IPS-NIHi11 (cell line): ENCODE results near the gene ZBTB7C.

Source experiments
- DNase-seq: peaks from one replicate; pipeline ENCODE4 v3.0.0; 2012; ENCODE audit warnings: mixed read lengths, low spot score

The ZBTB7C gene

GRCh38 chr18:48418539-48419276, 9.5 kb upstream of the ZBTB7C start:
- no peak for DNase-seq

GRCh38 chr18:48417985-48418384, 8.8 kb upstream of the ZBTB7C start:
- DNase-seq = no peak

- DNase-seq = no peak
Observed at GRCh38 chr18:48413342-48413741, 4.2 kb upstream of the ZBTB7C start.

GRCh38 chr18:48412339-48412929, 3.3 kb upstream of the ZBTB7C start:
- DNase-seq = peak; percentile 62

- DNase-seq = peak; percentile 94
Observed at GRCh38 chr18:48410095-48410920, 1.1 kb upstream of the ZBTB7C start.

GRCh38 chr18:48409591-48410094, 460 bp upstream of the ZBTB7C start:
- peak; percentile 43 for DNase-seq

GRCh38 chr18:48408111-48408726, 964 bp downstream of the ZBTB7C start:
- DNase-seq = no peak

GRCh38 chr18:48407358-48407757, 1.8 kb downstream of the ZBTB7C start:
- DNase-seq = no peak

GRCh38 chr18:48405978-48406377, 3.2 kb downstream of the ZBTB7C start:
- DNase-seq = no peak

GRCh38 chr18:48404716-48405507, 4.3 kb downstream of the ZBTB7C start:
- no peak for DNase-seq

GRCh38 chr18:48402953-48403352, 6.2 kb downstream of the ZBTB7C start:
- DNase-seq = no peak

- no peak for DNase-seq
Observed at GRCh38 chr18:48399303-48400075, 9.7 kb downstream of the ZBTB7C start.

GRCh38 chr18:48398074-48398473, 11.1 kb downstream of the ZBTB7C start:
- DNase-seq = no peak

- no peak for DNase-seq
Observed at GRCh38 chr18:48397021-48397420, 12.2 kb downstream of the ZBTB7C start.

- DNase-seq = no peak
Observed at GRCh38 chr18:48396561-48396960, 12.6 kb downstream of the ZBTB7C start.

GRCh38 chr18:48395646-48396045, 13.5 kb downstream of the ZBTB7C start:
- DNase-seq = no peak

- DNase-seq = no peak
Observed at GRCh38 chr18:48394176-48394575, 15.0 kb downstream of the ZBTB7C start.

- no peak for DNase-seq
Observed at GRCh38 chr18:48393776-48394175, 15.4 kb downstream of the ZBTB7C start.

GRCh38 chr18:48393170-48393569, 16.0 kb downstream of the ZBTB7C start:
- DNase-seq = no peak

- no peak for DNase-seq
Observed at GRCh38 chr18:48392268-48392667, 16.9 kb downstream of the ZBTB7C start.

GRCh38 chr18:48391868-48392267, 17.3 kb downstream of the ZBTB7C start:
- DNase-seq = no peak
